Esophagus muscularis mucosa (tissue), 4 donors: Measurements from ENCODE around the gene ADAMTS17. TPM values are rescaled to one million over a fixed set of nuclear protein-coding genes. Genes with fewer than 3 reads are reported as not detected.

ENCODE experiments used
- DNase-seq: peaks from one replicate; pipeline ENCODE4 v3.0.0-alpha.2; 2017; ENCODE audit errors: extremely low spot score
- H3K27ac ChIP-seq, 4 donors: fragments of 200-600 bp; sonication (generic); replicated peaks in 1 of 4; 1 replicate in 3 of 4; 2 replicates in 1 of 4; pipeline ENCODE4 v1.5.1; 2016 to 2019; ENCODE audit warnings: mild to moderate bottlenecking in 1 of 4
- H3K27me3 ChIP-seq, 4 donors: fragments of 200-600 bp; sonication (generic); one replicate each; pipeline versions ENCODE4 v1.5.1 to v1.6.0; 2016 to 2019
- H3K36me3 ChIP-seq, 4 donors: fragments of 200-600 bp; sonication (generic); one replicate each; pipeline ENCODE4 v1.5.1; 2016 to 2019
- H3K4me1 ChIP-seq, 4 donors: fragments of 200-600 bp; sonication (generic); one replicate each; pipeline ENCODE4 v1.5.1; 2016 to 2019
- H3K4me3 ChIP-seq, 4 donors: fragments of 200-600 bp; sonication (generic); 1 replicate in 2 of 4; 2 replicates in 2 of 4; pipeline ENCODE4 v1.5.1; 2016 to 2019; ENCODE audit warnings: mild to moderate bottlenecking in 4 of 4, moderate library complexity in 1 of 4
- H3K9me3 ChIP-seq, 4 donors: fragments of 200-600 bp; sonication (generic); 1 replicate in 3 of 4; 2 replicates in 1 of 4; pipeline ENCODE4 v1.5.1; 2016 to 2019
- EP300 ChIP-seq: sonication (generic); formaldehyde crosslinking; IDR thresholded peaks from one replicate; pipeline ENCODE4 v1.6.1; 2017; ENCODE audit warnings: antibody characterized with exemption
- POLR2A ChIP-seq: fragments of 450-650 bp; IDR thresholded peaks from one replicate; pipeline ENCODE4 v1.6.1; 2017; ENCODE audit warnings: antibody characterized with exemption, moderate library complexity, mild to moderate bottlenecking, low read depth
- POLR2AphosphoS5 ChIP-seq, 2 donors: sonication (generic); formaldehyde crosslinking; IDR thresholded peaks; one replicate each; pipeline ENCODE4 v1.6.1; 2017; ENCODE audit warnings: antibody characterized with exemption in 2 of 2
- WGBS: methylation state at CpG from one replicate; pipeline ENCODE4 v1.1.5; 2018; 5-methylcytosine and 5-hydroxymethylcytosine counted together
- intact Hi-C: fragments of 100-400 bp; cut with DNase I; formaldehyde crosslinking; loops from one replicate; pipeline ENCODE4 v1.15.1; 2023
- total RNA-seq, 4 donors: library from RNA; depleted of rRNA; stranded (reverse); fragments of >200 nt; gene quantifications; one replicate each; pipeline versions ENCODE4 v1.1.0 to v1.2.1, GENCODE V29; 2016
- TF ChIP-seq, protein P1 (sequence below), 3 experiments: fragments of 200-600 bp in 2 of 3; fragments of 450-650 bp in 1 of 3; sonication (generic) in 2 of 3; IDR thresholded peaks; one replicate each; pipeline ENCODE4 v1.5.1; 2017 to 2019; ENCODE audit warnings: antibody characterized with exemption in 3 of 3, mild to moderate bottlenecking in 2 of 3, moderate library complexity in 1 of 3

Gene ADAMTS17
- total RNA-seq, 4 donors from 2014 or later: 5.3 to 12.0 (median 6.6) TPM

DNA sequence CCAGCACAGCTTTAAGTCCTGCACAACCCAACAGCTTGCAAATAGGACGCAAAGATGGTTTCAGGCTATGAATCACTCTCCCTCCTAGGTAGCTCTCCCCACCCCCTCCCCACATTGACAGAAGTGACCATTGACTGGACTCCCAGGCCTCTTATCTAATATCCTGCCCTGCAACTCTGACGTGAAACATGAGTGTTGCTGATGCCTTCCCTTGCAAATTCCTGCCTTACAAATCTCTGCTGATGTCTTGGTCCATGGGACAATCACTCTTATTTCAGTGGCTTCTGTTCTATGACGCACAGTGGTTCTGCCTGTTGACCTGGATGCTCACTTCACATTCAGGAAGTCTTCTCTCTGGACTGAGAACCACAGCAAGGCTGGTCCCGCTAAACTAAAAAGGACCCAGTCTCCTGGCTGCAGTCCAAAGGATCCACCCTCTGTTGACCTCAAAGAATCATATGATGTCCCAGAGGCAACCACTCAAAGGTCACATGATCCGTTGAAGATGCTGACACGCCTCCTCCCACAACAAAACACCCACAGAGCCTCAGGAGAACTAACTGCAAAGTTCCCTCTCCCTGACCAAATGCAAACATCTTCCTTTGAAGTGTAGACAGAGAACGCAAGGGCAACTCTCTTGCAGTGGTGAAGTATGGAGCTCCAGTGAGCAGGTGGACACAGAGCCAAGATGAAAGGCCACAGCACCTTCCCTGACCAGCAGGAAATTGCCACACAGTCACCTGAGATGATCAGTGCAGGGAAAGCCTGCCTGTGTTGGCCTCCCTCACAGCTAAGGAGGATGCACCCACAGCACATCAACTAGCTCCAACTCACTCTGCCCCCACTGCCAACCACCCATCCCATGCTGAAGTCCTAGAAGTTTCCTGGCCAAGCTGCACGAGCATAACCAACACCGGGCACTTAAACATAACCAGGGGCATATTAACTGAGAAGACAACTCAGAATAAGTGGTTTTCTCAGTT, 112.3 kb downstream of the ADAMTS17 start:
- TF ChIP-seq, protein P1, sequence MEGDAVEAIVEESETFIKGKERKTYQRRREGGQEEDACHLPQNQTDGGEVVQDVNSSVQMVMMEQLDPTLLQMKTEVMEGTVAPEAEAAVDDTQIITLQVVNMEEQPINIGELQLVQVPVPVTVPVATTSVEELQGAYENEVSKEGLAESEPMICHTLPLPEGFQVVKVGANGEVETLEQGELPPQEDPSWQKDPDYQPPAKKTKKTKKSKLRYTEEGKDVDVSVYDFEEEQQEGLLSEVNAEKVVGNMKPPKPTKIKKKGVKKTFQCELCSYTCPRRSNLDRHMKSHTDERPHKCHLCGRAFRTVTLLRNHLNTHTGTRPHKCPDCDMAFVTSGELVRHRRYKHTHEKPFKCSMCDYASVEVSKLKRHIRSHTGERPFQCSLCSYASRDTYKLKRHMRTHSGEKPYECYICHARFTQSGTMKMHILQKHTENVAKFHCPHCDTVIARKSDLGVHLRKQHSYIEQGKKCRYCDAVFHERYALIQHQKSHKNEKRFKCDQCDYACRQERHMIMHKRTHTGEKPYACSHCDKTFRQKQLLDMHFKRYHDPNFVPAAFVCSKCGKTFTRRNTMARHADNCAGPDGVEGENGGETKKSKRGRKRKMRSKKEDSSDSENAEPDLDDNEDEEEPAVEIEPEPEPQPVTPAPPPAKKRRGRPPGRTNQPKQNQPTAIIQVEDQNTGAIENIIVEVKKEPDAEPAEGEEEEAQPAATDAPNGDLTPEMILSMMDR (IDR thresholded peaks at IDR 0.05): no peak
- TF ChIP-seq POLR2AphosphoS5 (IDR thresholded peaks at IDR 0.05): no peak
- no peak for TF ChIP-seq EP300
- TF ChIP-seq POLR2A: no peak
- H3K9me3 ChIP-seq: no peaks in the 10 kb centered on the region
- intact Hi-C loops: no loop called here
- DNase-seq: no peak
- no peaks in the 10 kb centered on the region for H3K27me3 ChIP-seq
- H3K36me3 ChIP-seq: peaks cover 0 to 4% (median 0%) of the 10 kb centered on the region in 4 donors
- no peak overlapping the region for H3K4me3 ChIP-seq
- H3K27ac ChIP-seq: no peak overlapping the region
- 85% methylated on average over 9 of the region's 9 CpGs for WGBS
- H3K4me1 ChIP-seq: peaks cover 0 to 2% (median under 1%) of the 10 kb centered on the region in 4 donors

- TF ChIP-seq EP300 (no peak), POLR2A (no peak), POLR2AphosphoS5 (IDR thresholded peaks at IDR 0.05) (no peak)
- TF ChIP-seq, protein P1 (IDR thresholded peaks at IDR 0.05): no peak
- Histone ChIP-seq H3K9me3 (no peaks in the 10 kb centered on the region), H3K27ac (no peak overlapping the region), H3K36me3 (peaks cover 0 to 4% (median 0%) of the 10 kb centered on the region in 4 donors), H3K4me3 (no peak overlapping the region), H3K27me3 (no peaks in the 10 kb centered on the region), H3K4me1 (no peaks in the 10 kb centered on the region)
- WGBS: 92% methylated on average over 9 of the region's 9 CpGs
- intact Hi-C loops: no loop called here
- no peak for DNase-seq
These were observed 114.0 kb downstream of the ADAMTS17 start for GRCh38 chr15:100227781-100228180.

GRCh38 chr15:100226107-100226506, 115.7 kb downstream of the ADAMTS17 start:
- 94% methylated on average over 5 of the region's 5 CpGs for WGBS
- intact Hi-C loops: no loop called here
- no peak for TF ChIP-seq POLR2A
- TF ChIP-seq, protein P1 (IDR thresholded peaks at IDR 0.05): no peak
- no peak for TF ChIP-seq POLR2AphosphoS5 (IDR thresholded peaks at IDR 0.05)
- TF ChIP-seq EP300: no peak
- no peak overlapping the region for H3K27ac ChIP-seq
- DNase-seq: no peak
- no peaks in the 10 kb centered on the region for H3K4me1 ChIP-seq
- H3K36me3 ChIP-seq: no peaks in the 10 kb centered on the region
- H3K9me3 ChIP-seq: no peaks in the 10 kb centered on the region
- H3K4me3 ChIP-seq: no peak overlapping the region
- H3K27me3 ChIP-seq: no peaks in the 10 kb centered on the region

DNA sequence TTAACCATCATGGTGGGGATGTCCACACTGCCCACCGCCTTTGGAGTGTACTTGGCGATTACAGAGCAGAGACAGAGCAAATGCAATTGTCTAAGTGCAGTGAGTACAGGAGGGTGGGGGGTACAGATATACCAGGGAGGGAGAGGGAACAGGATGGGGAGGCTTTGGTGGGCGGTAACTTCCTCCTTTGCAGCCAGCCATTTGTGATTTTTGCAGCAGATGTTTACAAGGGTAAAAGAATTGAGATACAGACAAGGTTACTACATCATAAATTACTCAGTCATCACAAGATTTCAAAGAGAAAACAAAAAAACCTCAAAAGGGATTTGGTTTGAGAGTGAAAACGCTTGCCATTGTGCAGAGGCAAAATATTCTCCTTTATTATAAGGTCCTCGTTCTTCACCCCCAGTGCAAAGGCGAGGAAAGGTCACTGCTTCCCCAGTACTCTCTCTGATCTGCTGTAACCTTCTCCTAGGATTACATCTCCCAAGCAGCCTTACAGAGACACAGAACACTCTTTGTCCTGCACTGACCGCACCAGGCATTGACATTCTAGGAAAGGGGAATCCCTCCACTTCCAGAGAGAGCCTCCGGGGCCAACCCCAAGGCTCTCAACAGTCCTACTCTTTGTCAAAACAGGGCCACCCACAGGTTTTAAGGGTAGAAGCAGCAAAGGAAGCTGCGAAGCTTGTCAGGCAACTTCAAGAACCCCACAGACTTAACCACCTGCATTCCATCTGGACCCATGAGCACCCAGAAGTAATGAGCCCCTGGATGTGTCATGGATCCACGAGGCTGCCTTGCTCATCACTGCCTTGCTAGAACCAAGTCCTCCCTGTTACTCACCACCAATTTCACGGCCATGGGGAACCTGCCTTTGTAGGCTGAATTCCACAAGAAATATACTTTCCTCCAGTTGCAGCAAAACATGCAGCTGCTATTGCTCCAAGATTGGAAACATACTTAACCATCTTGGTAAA, 117.3 kb downstream of the ADAMTS17 start:
- H3K27ac ChIP-seq: no peak overlapping the region
- 79% methylated on average over 11 of the region's 11 CpGs for WGBS
- H3K36me3 ChIP-seq: no peaks in the 10 kb centered on the region
- no peaks in the 10 kb centered on the region for H3K27me3 ChIP-seq
- H3K4me3 ChIP-seq: no peak overlapping the region
- TF ChIP-seq POLR2AphosphoS5 (IDR thresholded peaks at IDR 0.05): no peak
- TF ChIP-seq EP300: no peak
- TF ChIP-seq, protein P1 (IDR thresholded peaks at IDR 0.05): no peak
- no peak for TF ChIP-seq POLR2A
- intact Hi-C loops: no loop called here
- no peaks in the 10 kb centered on the region for H3K9me3 ChIP-seq
- no peaks in the 10 kb centered on the region for H3K4me1 ChIP-seq
- no peak for DNase-seq
